A673 (cell line): Measurements from ENCODE around the gene LSM3.

Experiments used
- EZH2 ChIP-seq: fragments of 200-600 bp; sonication (generic); IDR thresholded peaks from 2 replicates; pipeline ENCODE4 v1.6.1; 2017; ENCODE audit warnings: borderline replicate concordance, low read depth, mild to moderate bottlenecking, mixed read lengths, antibody characterized with exemption, low read length; ENCODE audit not compliant: poor library complexity, severe bottlenecking
- TF ChIP-seq, protein P1 (sequence below): fragments of 300-800, 200-600 bp; sonication (generic); conservative IDR thresholded peaks from 2 replicates; pipeline ENCODE4 v1.5.1; 2017; ENCODE audit warnings: low read depth, mild to moderate bottlenecking, antibody characterized with exemption, low read length, moderate library complexity, mixed read lengths

GRCh38 chr3:14238930-14239329, 60.3 kb downstream of the LSM3 start:
- TF ChIP-seq, protein P1, sequence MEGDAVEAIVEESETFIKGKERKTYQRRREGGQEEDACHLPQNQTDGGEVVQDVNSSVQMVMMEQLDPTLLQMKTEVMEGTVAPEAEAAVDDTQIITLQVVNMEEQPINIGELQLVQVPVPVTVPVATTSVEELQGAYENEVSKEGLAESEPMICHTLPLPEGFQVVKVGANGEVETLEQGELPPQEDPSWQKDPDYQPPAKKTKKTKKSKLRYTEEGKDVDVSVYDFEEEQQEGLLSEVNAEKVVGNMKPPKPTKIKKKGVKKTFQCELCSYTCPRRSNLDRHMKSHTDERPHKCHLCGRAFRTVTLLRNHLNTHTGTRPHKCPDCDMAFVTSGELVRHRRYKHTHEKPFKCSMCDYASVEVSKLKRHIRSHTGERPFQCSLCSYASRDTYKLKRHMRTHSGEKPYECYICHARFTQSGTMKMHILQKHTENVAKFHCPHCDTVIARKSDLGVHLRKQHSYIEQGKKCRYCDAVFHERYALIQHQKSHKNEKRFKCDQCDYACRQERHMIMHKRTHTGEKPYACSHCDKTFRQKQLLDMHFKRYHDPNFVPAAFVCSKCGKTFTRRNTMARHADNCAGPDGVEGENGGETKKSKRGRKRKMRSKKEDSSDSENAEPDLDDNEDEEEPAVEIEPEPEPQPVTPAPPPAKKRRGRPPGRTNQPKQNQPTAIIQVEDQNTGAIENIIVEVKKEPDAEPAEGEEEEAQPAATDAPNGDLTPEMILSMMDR: no peak
- no peak for TF ChIP-seq EZH2
